Mammary microvascular endothelial cell (primary cell): Measurements from ENCODE around the gene GLRX2. TPM values are rescaled to one million over a fixed set of nuclear protein-coding genes. Genes with fewer than 3 reads are reported as not detected.

ENCODE experiments used
- total RNA-seq: library from RNA; depleted of rRNA; stranded (reverse); fragments of >200 nt; gene quantifications from 2 replicates; pipeline ENCODE4 v1.2.3, GENCODE V29; 2015

GLRX2 gene
- 15.9 and 20.1 TPM in 2 replicates for total RNA-seq

DNA sequence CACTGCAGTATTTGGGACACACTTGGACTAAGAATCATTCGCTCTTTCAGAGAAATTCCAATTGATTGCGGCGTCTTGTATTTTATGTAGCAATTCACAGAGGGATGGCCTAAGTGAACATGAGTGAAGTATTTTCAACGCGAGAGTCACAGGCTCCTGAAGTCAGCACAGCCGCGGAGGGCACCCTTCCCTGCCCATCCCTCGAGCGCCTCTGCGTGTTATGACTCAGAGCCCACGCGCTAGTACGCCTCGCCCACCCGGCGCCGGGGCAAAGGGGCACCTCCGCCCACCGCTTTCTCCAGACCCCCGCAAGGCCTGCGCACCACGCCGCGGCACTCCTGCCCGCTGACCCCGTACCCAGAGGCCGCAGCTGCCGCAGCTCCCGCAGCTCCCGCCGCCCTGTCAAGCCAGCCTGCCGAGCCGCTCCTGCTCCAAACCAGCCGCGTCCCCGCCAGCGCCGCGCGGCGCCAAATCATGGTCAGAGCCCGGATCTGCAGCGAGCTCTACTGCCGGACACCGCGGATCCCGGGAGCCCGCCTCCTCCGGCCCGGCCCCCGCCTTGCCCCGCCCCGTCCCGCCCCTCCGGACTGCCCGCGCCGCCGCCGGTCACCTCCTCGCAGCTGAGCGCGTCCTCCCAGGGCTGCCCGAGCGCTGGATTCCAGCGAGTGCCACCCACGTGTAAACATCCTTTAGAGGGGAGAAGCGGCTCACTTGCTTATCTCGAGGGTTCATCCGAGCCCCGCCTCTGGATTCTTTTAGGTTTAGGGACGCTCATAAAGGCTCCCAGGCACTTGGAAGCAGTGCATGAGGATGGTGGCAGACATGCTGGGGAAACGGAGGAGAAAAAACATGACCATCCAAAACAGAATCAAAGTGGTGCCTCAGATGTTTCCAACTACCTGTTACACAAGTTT, at the start of gene GLRX2:
Gene GLRX2, minus strand, starts transcription at position 508 of the 914 bp plus-strand sequence. Its CDS starts 32 bp downstream, at position 476.

DNA sequence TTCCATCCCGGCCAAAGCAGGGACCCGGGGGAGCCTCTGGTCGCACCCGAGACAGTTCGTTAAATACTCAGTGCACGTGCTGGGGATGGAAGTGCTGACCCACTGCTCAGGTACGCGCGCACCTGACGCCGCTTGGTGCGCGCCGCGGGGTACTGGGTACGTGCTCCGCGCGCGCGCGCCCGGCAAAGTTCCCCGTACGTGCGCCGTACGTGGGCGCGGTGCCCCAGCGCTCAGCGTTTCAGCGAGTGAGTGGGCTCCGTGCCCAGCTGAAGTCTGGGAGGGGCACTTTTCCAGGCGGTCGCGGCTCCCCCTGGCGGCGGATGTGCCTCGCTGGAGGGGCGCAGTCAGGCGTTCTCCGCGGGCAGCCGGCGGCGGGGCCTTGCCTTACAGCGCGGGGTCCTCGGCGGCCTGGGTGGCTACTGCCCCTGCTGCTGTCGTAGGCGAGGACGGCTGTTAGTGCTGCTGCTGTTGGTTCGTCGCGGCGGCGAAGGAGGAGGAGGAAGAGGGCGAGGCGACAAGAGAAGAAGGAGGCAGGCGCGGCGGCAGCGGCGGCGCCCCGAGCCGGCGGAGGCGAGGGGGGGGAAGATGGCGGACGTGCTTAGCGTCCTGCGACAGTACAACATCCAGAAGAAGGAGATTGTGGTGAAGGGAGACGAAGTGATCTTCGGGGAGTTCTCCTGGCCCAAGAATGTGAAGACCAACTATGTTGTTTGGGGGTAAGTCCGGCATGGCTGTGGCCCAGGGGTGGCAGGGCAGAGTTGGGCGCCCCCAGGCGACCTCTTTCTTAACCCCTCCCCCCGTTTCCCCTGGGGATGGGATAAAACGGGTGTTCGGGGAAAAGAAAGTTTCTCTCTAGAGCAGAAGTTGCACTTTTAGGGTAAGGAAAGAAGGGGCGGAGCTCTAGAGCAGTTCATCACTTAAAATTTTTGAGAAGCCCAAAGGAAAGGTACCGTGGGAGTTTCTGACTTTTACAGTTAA, 16.7 kb upstream of the GLRX2 start, which contains the start of gene CDC73:
Gene CDC73, plus strand, starts transcription at position 416 of the 978 bp plus-strand sequence. Its CDS starts 170 bp downstream, at position 586.

GRCh38 chr1:193059282-193060114, 45.7 kb downstream of the GLRX2 start, which contains the start of the genes RO60 and UCHL5:
Gene RO60 (plus strand): TSS chr1:193059612. CDS start chr1:193069055, 9,443 bp downstream.
Gene UCHL5 (minus strand): TSS chr1:193059360. CDS start chr1:193059260, 100 bp downstream.

Other genes with a start within 250 kb of the GLRX2 start
- gene UCHL5, start 46.1 kb downstream of the GLRX2 start, total RNA-seq = 17.7 and 36.5 TPM in 2 replicates
- gene RO60, start 45.8 kb downstream of the GLRX2 start, total RNA-seq = 58.6 and 69.1 TPM in 2 replicates
- gene CDC73, start 16.6 kb upstream of the GLRX2 start, total RNA-seq = 16.9 and 18.6 TPM in 2 replicates
- 0.05 TPM in 1 of 2 replicates, not detected in the other for gene B3GALT2, start 81.2 kb upstream of the GLRX2 start, total RNA-seq